ENCODE measurements around the gene PEX11G.

Gene PEX11G

DNA sequence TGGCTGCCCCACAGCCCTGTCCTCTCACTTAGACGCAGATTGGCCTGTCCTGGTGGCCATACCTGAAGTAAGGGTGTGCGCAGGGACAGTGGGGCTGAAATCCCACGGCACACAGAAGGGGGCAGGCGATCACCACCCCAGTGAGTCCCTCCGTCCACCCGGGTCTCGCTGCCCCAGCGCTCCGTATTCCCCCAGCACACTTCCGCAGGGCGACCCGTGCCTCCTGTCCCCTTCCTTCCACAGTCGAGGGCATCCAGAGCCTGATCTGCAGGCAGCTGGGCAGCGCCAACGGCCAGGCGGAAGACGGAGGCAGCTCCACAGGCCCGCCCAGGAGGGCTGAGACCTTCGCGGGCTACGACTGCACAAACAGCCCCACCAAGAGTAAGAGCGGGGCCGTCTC, 25.3 kb downstream of the PEX11G start:
- ChIA-PET CTCF (no interaction called here), POLR2A (no interaction called here)
- TF ChIP-seq CTCF (IDR thresholded peaks at IDR 0.05; ENCODE audit: insufficient read depth, low read length, missing control alignments): no peak
- DNase-seq (ENCODE audit: low read depth, low spot score): no peak
- H3K4me3 ChIP-seq (ENCODE audit: low read depth, low read length): no peak overlapping the region

GRCh38 chr19:7461841-7462629, 26.8 kb downstream of the PEX11G start:
- ChIA-PET POLR2A (no interaction called here), CTCF (interaction anchor here (1.3 kb wide), 1 partner anchor 9 kb away, joined by 3 read pairs; no protein-coding TSS in a partner anchor)
- no peak overlapping the region for H3K4me3 ChIP-seq (ENCODE audit: low read depth, low read length)
- no peak for TF ChIP-seq CTCF (IDR thresholded peaks at IDR 0.05; ENCODE audit: insufficient read depth, low read length, missing control alignments)
- DNase-seq (ENCODE audit: low read depth, low spot score): no peak

DNA sequence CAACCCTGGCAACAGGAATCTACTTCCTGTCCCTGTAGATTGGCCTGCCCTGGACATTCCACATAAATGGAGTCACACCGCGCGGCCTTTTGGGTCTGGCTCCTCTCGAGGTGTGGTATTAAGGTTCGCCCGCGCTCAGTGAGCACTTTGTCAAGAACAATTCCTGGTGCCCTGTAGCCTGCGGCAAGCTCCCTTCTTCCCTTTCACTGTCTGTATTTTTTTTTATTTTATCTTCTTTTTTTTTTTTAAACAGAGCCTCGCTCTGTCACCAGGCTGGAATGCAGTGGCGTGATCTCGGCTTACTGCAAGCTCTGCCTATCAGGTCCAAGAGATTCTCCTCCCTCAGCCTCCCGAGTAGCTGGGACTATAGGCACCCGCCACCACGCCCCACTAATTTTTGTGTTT, 28.3 kb downstream of the PEX11G start:
- DNase-seq (ENCODE audit: low read depth, low spot score): no peak
- ChIA-PET CTCF (no interaction called here), POLR2A (interaction anchor here (0.6 kb wide), 1 partner anchor 238 kb away, joined by 3 read pairs; no protein-coding TSS in a partner anchor)
- no peak overlapping the region for H3K4me3 ChIP-seq (ENCODE audit: low read depth, low read length)
- TF ChIP-seq CTCF (IDR thresholded peaks at IDR 0.05; ENCODE audit: insufficient read depth, low read length, missing control alignments): no peak

DNA sequence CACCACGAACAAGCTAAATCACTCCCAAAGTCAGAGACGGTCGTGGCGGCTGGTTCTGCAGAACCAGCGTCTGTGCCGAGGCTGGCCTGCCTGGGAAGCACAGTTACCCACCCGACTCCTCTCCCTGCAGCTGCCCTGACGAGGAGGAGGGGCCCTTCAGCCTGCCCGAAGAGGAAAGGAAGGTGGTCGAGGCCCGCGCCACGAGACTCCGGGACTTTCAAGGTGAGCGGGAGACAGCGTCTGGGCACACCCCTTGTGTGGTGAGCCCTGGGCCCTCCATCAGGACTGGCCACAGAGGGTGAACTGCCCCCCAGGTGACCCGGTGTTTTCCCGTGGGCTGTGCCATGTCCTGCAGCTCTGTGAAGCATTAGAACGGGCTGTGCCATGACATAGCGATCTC, 29.1 kb downstream of the PEX11G start:
- DNase-seq (ENCODE audit: low read depth, low spot score): no peak
- ChIA-PET CTCF (no interaction called here), POLR2A (no interaction called here)
- no peak for TF ChIP-seq CTCF (IDR thresholded peaks at IDR 0.05; ENCODE audit: insufficient read depth, low read length, missing control alignments)
- H3K4me3 ChIP-seq (ENCODE audit: low read depth, low read length): no peak overlapping the region

DNA sequence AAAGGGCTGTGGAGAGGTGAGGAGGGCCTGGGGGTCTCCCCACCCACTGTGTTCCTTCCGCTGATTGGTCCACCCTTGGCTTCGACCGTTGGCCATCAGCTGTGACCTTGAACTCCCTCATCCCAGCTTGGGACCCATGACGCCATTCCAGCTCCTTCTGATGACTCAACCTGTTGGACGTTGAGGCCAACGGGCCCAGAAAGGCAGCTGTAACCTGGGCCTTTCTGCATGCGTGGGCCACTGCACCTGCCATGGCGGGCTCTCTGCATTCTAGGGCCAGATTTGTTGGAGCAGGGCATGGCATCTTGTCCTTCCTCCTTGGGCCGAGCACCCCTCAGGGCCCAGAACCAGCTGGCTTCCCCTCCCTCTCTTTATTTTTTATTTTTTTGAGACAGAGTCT, 30.2 kb downstream of the PEX11G start:
- ChIA-PET CTCF (no interaction called here), POLR2A (no interaction called here)
- H3K4me3 ChIP-seq (ENCODE audit: low read depth, low read length): no peak overlapping the region
- no peak for TF ChIP-seq CTCF (IDR thresholded peaks at IDR 0.05; ENCODE audit: insufficient read depth, low read length, missing control alignments)
- no peak for DNase-seq (ENCODE audit: low read depth, low spot score)

GRCh38 chr19:7456964-7457541, 31.8 kb downstream of the PEX11G start:
- ChIA-PET CTCF (no interaction called here), POLR2A (no interaction called here)
- no peak for DNase-seq (ENCODE audit: low read depth, low spot score)
- H3K4me3 ChIP-seq (ENCODE audit: low read depth, low read length): no peak overlapping the region
- no peak for TF ChIP-seq CTCF (IDR thresholded peaks at IDR 0.05; ENCODE audit: insufficient read depth, low read length, missing control alignments)

Measured in AG04449 (cell line).